Measurements from ENCODE around the gene KRTAP2-3.
"Not testable (repeated sequence)": the region's sequence is repeated elsewhere in the genome, so short reads cannot be mapped to it uniquely, and the experiment has no call there.

Gene KRTAP2-3

GRCh38 chr17:41060052-41060604, at the start of gene KRTAP2-3:
Gene KRTAP2-3 (minus strand): TSS chr17:41060114. CDS start chr17:41060050, 64 bp downstream.
- DNase-seq (ENCODE audit: low spot score), result peak; percentile 46

GRCh38 chr17:41108728-41109386, 48.9 kb upstream of the KRTAP2-3 start:
- not testable (repeated sequence) for DNase-seq (ENCODE audit: low spot score)

GRCh38 chr17:41107941-41108450, 48.1 kb upstream of the KRTAP2-3 start:
- DNase-seq (ENCODE audit: low spot score), result no peak

- DNase-seq (ENCODE audit: low spot score), result not testable (repeated sequence)
Measured at GRCh38 chr17:41105347-41105746, 45.4 kb upstream of the KRTAP2-3 start, which contains the start of gene KRTAP4-9. Gene KRTAP4-9 (plus strand): TSS chr17:41105389. CDS start chr17:41105389, 0 bp downstream.

GRCh38 chr17:41104386-41105038, 44.6 kb upstream of the KRTAP2-3 start:
- not testable (repeated sequence) for DNase-seq (ENCODE audit: low spot score)

- DNase-seq (ENCODE audit: low spot score), result peak; percentile 13
Measured at GRCh38 chr17:41103896-41104295, 44.0 kb upstream of the KRTAP2-3 start.

GRCh38 chr17:41101586-41102259, 41.8 kb upstream of the KRTAP2-3 start, which contains the start of gene KRTAP4-16:
Gene KRTAP4-16 (minus strand): TSS chr17:41102209. CDS start chr17:41102209, 0 bp downstream.
- DNase-seq (ENCODE audit: low spot score), result no peak

- DNase-seq (ENCODE audit: low spot score), result peak; percentile 23
Measured at GRCh38 chr17:41099682-41100480, 40.0 kb upstream of the KRTAP2-3 start.

GRCh38 chr17:41098481-41098880, 38.6 kb upstream of the KRTAP2-3 start:
- peak; percentile 27 for DNase-seq (ENCODE audit: low spot score)

GRCh38 chr17:41098042-41098441, 38.1 kb upstream of the KRTAP2-3 start, which contains the start of gene KRTAP4-8:
Gene KRTAP4-8 (minus strand): TSS chr17:41098142. CDS start chr17:41098084, 58 bp downstream.
- no peak for DNase-seq (ENCODE audit: low spot score)

GRCh38 chr17:41096055-41096454, 36.1 kb upstream of the KRTAP2-3 start:
- no peak for DNase-seq (ENCODE audit: low spot score)

GRCh38 chr17:41088760-41089352, 28.9 kb upstream of the KRTAP2-3 start:
- DNase-seq (ENCODE audit: low spot score), result not testable (repeated sequence)

- DNase-seq (ENCODE audit: low spot score), result not testable (repeated sequence)
Measured at GRCh38 chr17:41084100-41084856, 24.4 kb upstream of the KRTAP2-3 start, which contains the start of gene KRTAP4-7. Gene KRTAP4-7 (plus strand): TSS chr17:41084150. CDS start chr17:41084207, 57 bp downstream.

GRCh38 chr17:41083427-41083826, 23.5 kb upstream of the KRTAP2-3 start:
- not testable (repeated sequence) for DNase-seq (ENCODE audit: low spot score)

- DNase-seq (ENCODE audit: low spot score), result peak; percentile 13
Measured at GRCh38 chr17:41082626-41083025, 22.7 kb upstream of the KRTAP2-3 start.

GRCh38 chr17:41076788-41077187, 16.9 kb upstream of the KRTAP2-3 start:
- DNase-seq (ENCODE audit: low spot score), result no peak

- no peak for DNase-seq (ENCODE audit: low spot score)
Measured at GRCh38 chr17:41073676-41074075, 13.8 kb upstream of the KRTAP2-3 start.

GRCh38 chr17:41071606-41072360, 11.9 kb upstream of the KRTAP2-3 start:
- no peak for DNase-seq (ENCODE audit: low spot score)

- DNase-seq (ENCODE audit: low spot score), result no peak
Measured at GRCh38 chr17:41069031-41069430, 9.1 kb upstream of the KRTAP2-3 start.

All from GM03348 (cell line).